ENCODE data around the gene TTLL11. TPM values are rescaled to one million over a fixed set of nuclear protein-coding genes. Genes with fewer than 3 reads are reported as not detected.

The TTLL11 gene
- total and polyA plus RNA-seq, 4 donors = 12.3 to 21.1 (median 19.1) TPM

DNA sequence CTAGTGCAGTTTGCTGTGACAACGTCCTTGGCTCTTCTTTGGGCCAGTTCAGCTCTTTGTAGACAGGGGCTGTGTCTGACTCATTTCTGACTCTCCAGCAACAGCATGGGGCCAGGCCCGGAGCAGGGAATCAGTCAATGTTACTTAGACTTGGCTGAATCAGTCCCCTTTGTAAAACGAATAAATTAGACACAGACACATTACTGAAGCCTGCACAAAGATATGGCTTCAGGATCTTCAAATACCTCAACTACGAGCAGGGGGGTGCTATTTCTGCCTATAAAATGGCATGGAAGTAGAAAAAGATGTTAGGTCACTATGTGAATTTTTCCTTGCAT, 204.7 kb downstream of the TTLL11 start:
- WGBS (ENCODE audit: insufficient coverage) = 58% methylated on average over 2 of the region's 4 CpGs
- H3K4me1 ChIP-seq (ENCODE audit: control insufficient read depth, insufficient read depth, low read length) = peaks cover 55% of the 10 kb centered on the region
- H3K9me3 ChIP-seq (ENCODE audit: control insufficient read depth, insufficient read depth, low read length) = no peaks in the 10 kb centered on the region
- H3K27me3 ChIP-seq (ENCODE audit: control insufficient read depth, insufficient read depth, low read length) = no peaks in the 10 kb centered on the region
- H3K4me3 ChIP-seq (ENCODE audit: low read depth, low read length) = no peak overlapping the region
- H3K36me3 ChIP-seq (ENCODE audit: control insufficient read depth, insufficient read depth, low read length) = no peaks in the 10 kb centered on the region
- H3K27ac ChIP-seq (ENCODE audit: low read depth, low read length) = peak overlapping the region; percentile 77
- peak in 2 of 6 donors; percentile 57 to 66 for DNase-seq (ENCODE audit: low read depth in 4 of 6, low spot score in 6 of 6)

DNA sequence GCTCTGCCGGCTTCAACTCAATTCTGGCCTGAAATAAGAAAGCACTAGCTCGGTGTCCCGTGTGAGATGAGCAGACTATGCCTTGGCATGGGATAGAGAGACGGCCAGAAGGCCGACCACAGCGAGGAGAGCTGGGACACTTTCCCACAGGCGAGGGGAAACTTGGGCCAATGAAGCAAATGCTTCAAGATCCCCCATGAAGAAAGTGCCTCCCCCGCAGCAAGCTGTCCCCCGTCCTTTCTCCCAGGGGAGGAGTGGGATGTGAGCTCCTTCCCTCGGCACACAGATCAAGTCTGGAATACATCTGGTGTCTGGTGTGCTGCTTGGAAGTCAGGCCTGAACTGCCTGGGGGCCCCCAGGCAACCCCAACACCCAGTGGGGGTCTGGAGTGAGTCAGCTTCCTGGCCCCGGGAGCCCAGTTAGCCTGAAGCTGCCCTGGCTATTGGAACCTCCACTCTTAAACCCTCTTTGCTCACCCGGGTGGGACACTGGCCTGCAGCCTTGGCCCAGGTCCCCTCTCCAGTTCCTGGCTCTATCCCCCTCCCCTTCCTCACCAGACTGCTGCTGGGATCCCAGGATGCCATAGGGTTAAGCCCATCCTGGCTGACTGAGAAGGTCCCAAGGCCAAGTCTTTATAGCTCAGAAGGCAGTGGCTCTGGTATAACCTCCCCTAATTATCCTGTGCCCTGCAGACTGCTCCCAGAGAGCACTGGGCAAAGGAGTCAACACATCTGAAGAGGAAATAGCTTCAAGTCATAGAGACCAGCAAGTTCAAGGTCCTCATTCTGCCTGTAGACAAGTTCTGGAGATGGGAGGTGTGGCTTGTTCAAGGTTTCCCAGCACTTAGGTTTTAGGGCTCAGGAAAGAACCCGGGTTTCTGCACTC, 205.3 kb downstream of the TTLL11 start:
- Histone ChIP-seq H3K4me3 (ENCODE audit: low read depth, low read length) (no peak overlapping the region), H3K27me3 (ENCODE audit: control insufficient read depth, insufficient read depth, low read length) (no peaks in the 10 kb centered on the region), H3K27ac (ENCODE audit: low read depth, low read length) (peak overlapping the region; percentile 77), H3K36me3 (ENCODE audit: control insufficient read depth, insufficient read depth, low read length) (no peaks in the 10 kb centered on the region), H3K4me1 (ENCODE audit: control insufficient read depth, insufficient read depth, low read length) (peaks cover 58% of the 10 kb centered on the region), H3K9me3 (ENCODE audit: control insufficient read depth, insufficient read depth, low read length) (no peaks in the 10 kb centered on the region)
- 49% methylated on average over 10 of the region's 13 CpGs for WGBS (ENCODE audit: insufficient coverage)
- no peak for DNase-seq (ENCODE audit: low read depth in 4 of 6, low spot score in 6 of 6)

DNA sequence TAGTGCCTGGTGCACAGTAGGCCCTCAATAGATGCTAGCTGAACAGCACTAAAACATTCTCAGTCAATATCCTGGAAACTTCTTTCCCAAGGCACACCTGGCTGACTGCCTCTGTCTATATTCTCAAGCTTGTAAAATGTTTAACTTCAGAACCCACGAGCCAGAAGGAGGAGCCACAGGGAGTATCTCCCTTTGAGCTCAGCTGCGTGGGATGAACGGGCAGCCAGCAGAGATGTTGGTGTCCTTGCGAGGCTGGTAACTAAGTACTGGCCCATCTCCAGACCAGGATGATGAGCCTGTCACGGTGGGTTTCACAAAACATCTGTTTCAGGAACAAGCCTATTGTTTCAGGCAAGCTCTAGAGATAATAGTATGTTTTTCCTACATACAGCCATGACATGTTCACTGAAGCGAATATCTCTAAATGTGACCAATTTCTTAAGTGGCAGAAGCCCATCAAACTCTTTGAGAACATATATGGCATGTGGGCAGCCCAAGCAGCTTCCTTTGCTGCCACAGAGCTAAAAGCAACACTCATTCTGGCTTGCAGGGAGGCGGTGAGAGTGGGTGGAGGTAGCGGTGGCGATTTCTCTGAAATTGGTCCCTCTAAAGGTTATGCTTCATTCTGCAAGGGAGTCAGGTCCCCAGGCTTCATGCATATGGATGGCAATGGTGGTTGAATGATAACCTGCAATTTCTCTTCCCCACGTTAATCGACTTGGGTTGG, 206.2 kb downstream of the TTLL11 start:
- Histone ChIP-seq H3K4me3 (ENCODE audit: low read depth, low read length) (no peak overlapping the region), H3K9me3 (ENCODE audit: control insufficient read depth, insufficient read depth, low read length) (no peaks in the 10 kb centered on the region), H3K36me3 (ENCODE audit: control insufficient read depth, insufficient read depth, low read length) (no peaks in the 10 kb centered on the region), H3K27me3 (ENCODE audit: control insufficient read depth, insufficient read depth, low read length) (no peaks in the 10 kb centered on the region), H3K4me1 (ENCODE audit: control insufficient read depth, insufficient read depth, low read length) (peaks cover 64% of the 10 kb centered on the region), H3K27ac (ENCODE audit: low read depth, low read length) (no peak overlapping the region)
- no peak for DNase-seq (ENCODE audit: low read depth in 4 of 6, low spot score in 6 of 6)
- 58% methylated on average over 4 of the region's 11 CpGs for WGBS (ENCODE audit: insufficient coverage)

DNA sequence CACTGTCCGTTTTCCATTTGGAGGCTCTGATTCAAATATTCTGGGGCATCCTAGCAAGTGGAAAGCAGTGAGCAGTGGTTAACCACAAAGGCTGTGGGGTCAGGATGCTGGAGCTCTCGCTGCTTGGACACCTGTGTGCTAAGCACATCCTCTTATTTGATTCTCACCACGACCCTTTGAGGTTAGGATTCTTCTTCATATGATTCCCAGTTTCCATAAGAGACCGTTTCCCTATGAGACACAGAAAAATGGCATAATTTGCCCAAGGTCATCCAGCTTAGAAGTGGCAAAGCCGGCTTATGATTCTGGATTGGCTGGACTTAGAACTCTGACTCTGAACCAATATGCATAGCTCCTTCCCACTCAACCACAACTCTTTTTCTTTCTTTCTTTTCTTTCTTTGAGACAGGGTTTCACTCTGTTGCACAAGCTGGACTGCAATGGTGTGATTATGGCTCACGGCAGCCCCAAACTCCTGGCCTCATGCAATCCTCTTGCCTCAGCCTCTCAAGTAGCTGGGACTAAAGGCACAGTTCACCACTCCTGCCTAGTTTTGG, 207.7 kb downstream of the TTLL11 start:
- no peak for DNase-seq (ENCODE audit: low read depth in 4 of 6, low spot score in 6 of 6)
- Histone ChIP-seq H3K36me3 (ENCODE audit: control insufficient read depth, insufficient read depth, low read length) (no peaks in the 10 kb centered on the region), H3K9me3 (ENCODE audit: control insufficient read depth, insufficient read depth, low read length) (no peaks in the 10 kb centered on the region), H3K4me1 (ENCODE audit: control insufficient read depth, insufficient read depth, low read length) (peaks cover 66% of the 10 kb centered on the region), H3K27me3 (ENCODE audit: control insufficient read depth, insufficient read depth, low read length) (no peaks in the 10 kb centered on the region), H3K27ac (ENCODE audit: low read depth, low read length) (peak overlapping the region; percentile 81), H3K4me3 (ENCODE audit: low read depth, low read length) (no peak overlapping the region)
- 60% methylated on average over 5 of the region's 6 CpGs for WGBS (ENCODE audit: insufficient coverage)

DNA sequence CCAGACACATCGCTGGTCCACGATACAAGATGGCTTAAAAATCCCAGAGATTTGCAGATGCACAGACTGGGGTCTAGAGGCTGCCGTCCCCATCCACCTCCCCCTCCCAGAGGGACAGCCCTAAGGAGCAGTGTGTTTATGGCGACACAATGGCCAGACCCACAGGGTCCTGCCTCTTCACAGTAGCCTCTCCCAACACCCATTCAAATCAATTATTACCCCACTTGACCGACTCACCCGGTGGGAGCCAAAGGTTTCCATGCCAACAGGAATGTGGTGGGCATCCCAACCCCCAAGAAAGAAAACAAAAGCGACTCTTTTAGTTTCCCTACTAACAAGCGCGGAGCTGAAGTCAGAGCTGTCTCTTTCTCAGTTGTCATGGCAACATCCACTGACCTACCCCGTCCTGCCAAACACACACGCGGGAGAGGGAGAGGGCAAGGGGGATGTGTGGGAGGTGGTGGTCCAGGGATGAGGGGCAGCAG, 209.0 kb downstream of the TTLL11 start:
- WGBS (ENCODE audit: insufficient coverage) = 9% methylated on average over 6 of the region's 12 CpGs
- no peaks in the 10 kb centered on the region for H3K36me3 ChIP-seq (ENCODE audit: control insufficient read depth, insufficient read depth, low read length)
- peak; percentile 76 to 96 (median 82) for DNase-seq (ENCODE audit: low read depth in 4 of 6, low spot score in 6 of 6)
- peaks cover 73% of the 10 kb centered on the region for H3K4me1 ChIP-seq (ENCODE audit: control insufficient read depth, insufficient read depth, low read length)
- H3K27ac ChIP-seq (ENCODE audit: low read depth, low read length) = peak overlapping the region; percentile 81
- H3K4me3 ChIP-seq (ENCODE audit: low read depth, low read length) = no peak overlapping the region
- no peaks in the 10 kb centered on the region for H3K27me3 ChIP-seq (ENCODE audit: control insufficient read depth, insufficient read depth, low read length)
- H3K9me3 ChIP-seq (ENCODE audit: control insufficient read depth, insufficient read depth, low read length) = no peaks in the 10 kb centered on the region

DNA sequence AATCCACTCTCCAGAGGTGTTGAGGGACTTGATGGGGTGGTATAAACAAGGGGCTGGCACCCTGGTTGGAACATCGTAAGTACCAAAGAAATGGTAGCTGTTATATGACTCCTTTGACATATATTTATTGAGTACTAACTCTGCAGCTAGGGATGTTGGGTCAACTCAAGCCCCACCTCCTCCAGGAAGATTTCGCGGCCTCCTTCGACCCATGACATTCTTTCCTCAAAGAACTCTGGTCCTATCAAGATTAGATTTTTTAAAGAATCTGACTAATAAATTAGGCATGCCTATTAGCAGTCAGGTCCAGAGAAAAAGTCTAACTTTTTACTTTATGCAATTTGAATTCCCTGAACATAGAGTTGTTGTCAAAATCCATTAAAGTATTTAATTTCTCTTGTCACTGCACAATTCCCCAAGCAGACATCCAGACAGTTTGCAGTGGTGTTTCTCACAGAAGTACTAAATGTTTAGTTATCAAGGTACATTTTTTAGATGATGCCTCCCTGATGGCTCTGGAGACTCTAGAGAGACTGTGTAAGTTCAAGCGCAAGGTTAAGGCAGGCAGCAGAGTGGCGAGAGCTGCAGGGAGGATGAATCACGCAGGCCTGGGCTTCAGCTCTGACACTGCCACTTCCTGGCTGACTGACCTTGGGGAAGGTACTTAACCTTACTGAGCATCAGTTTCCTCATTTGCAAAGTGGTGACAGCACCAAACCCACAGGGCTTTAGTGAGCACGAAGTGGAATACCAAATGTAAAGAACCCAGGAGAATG, 209.6 kb downstream of the TTLL11 start:
- 37% methylated on average over 4 of the region's 8 CpGs for WGBS (ENCODE audit: insufficient coverage)
- Histone ChIP-seq H3K4me3 (ENCODE audit: low read depth, low read length) (no peak overlapping the region), H3K27me3 (ENCODE audit: control insufficient read depth, insufficient read depth, low read length) (no peaks in the 10 kb centered on the region), H3K27ac (ENCODE audit: low read depth, low read length) (peak overlapping the region; percentile 81), H3K9me3 (ENCODE audit: control insufficient read depth, insufficient read depth, low read length) (no peaks in the 10 kb centered on the region), H3K36me3 (ENCODE audit: control insufficient read depth, insufficient read depth, low read length) (no peaks in the 10 kb centered on the region), H3K4me1 (ENCODE audit: control insufficient read depth, insufficient read depth, low read length) (peaks cover 71% of the 10 kb centered on the region)
- no peak for DNase-seq (ENCODE audit: low read depth in 4 of 6, low spot score in 6 of 6)

DNA sequence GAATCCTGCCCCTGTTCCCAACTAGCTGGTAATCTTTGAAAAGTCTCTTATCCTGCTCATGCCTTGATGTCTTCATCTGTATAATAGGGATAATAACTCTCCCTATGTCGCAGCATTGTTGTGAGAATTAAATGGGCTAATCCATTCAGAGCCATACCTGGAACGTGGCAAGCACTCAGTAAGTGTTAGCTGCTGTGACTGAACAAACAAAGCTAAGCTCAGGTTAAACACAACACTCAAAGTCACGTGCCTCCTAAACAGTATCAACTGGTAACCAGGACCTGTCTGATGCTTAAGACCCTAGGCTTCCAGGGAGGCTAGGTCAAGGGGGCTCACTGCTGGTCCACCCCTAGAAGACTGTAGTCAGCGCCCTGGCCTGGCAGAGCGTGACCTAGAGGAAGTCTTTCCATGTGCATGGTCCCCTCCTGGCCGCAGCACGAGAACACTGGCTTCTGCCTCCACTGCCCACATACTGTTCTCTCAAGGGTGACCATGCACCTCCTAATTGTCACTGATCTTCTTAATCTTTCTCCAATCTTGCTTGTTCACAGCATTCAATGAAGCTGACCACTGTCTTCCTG, 211.1 kb downstream of the TTLL11 start:
- Histone ChIP-seq H3K36me3 (ENCODE audit: control insufficient read depth, insufficient read depth, low read length) (no peaks in the 10 kb centered on the region), H3K4me3 (ENCODE audit: low read depth, low read length) (no peak overlapping the region), H3K27me3 (ENCODE audit: control insufficient read depth, insufficient read depth, low read length) (no peaks in the 10 kb centered on the region), H3K4me1 (ENCODE audit: control insufficient read depth, insufficient read depth, low read length) (peaks cover 64% of the 10 kb centered on the region), H3K27ac (ENCODE audit: low read depth, low read length) (no peak overlapping the region), H3K9me3 (ENCODE audit: control insufficient read depth, insufficient read depth, low read length) (no peaks in the 10 kb centered on the region)
- no peak for DNase-seq (ENCODE audit: low read depth in 4 of 6, low spot score in 6 of 6)
- WGBS (ENCODE audit: insufficient coverage) = 100% methylated on average over 5 of the region's 7 CpGs

DNA sequence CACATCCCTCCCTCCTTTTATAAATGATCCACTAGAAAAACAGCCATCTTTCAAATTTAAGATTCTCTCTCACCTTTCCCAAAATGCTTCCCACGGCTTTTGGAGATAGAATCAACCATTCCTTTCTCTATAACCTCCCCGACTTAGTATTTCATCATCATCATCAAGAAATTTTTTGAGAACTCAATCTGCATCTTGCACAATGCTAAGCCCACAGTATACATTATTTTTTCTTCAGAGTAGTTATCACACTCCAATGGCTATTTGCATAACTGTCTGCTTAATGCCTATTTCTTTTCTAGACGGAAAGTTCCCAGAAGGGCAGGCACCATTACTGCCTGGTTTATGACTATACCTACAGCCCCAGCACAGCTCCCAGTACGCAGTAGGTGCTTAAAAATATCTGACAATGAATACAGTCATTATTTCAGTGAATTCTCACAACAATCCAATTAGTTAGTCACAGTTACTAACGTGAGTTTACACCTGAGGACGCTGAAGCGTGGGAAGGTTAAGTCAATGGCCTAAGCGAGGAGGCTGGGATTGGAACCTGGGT, 212.7 kb downstream of the TTLL11 start:
- 92% methylated on average over 2 of the region's 8 CpGs for WGBS (ENCODE audit: insufficient coverage)
- no peak overlapping the region for H3K4me3 ChIP-seq (ENCODE audit: low read depth, low read length)

More for the DNA sequence above, 212.7 kb downstream of the TTLL11 start:
- H3K27ac ChIP-seq (ENCODE audit: low read depth, low read length) = peak overlapping the region; percentile 10
- no peaks in the 10 kb centered on the region for H3K27me3 ChIP-seq (ENCODE audit: control insufficient read depth, insufficient read depth, low read length)
- H3K9me3 ChIP-seq (ENCODE audit: control insufficient read depth, insufficient read depth, low read length) = no peaks in the 10 kb centered on the region
- peak in 1 of 6 donors; percentile 66 for DNase-seq (ENCODE audit: low read depth in 4 of 6, low spot score in 6 of 6)
- H3K36me3 ChIP-seq (ENCODE audit: control insufficient read depth, insufficient read depth, low read length) = no peaks in the 10 kb centered on the region
- peaks cover 57% of the 10 kb centered on the region for H3K4me1 ChIP-seq (ENCODE audit: control insufficient read depth, insufficient read depth, low read length)

Data from spinal cord (tissue), 10 donors.